Gastrocnemius medialis (tissue), 4 donors: ENCODE measurements around the gene OMG.

Experiments used
- POLR2A ChIP-seq, 2 donors: fragments of 450-650 bp; IDR thresholded peaks; one replicate each; pipeline ENCODE4 v1.6.1; 2017; ENCODE audit warnings: antibody characterized with exemption in 2 of 2, mild to moderate bottlenecking in 2 of 2, moderate library complexity in 2 of 2
- TF ChIP-seq, protein P1 (sequence below), 5 experiments: fragments of 450-650 bp in 3 of 5; fragments of 200-600 bp in 2 of 5; sonication (generic) in 2 of 5; IDR thresholded peaks in 4 of 5; conservative IDR thresholded peaks in 1 of 5; 1 replicate in 4 of 5; 2 replicates in 1 of 5; pipeline ENCODE4 v1.5.1; 2016 to 2019; ENCODE audit warnings: antibody characterized with exemption in 5 of 5, mild to moderate bottlenecking in 3 of 5, moderate library complexity in 3 of 5

DNA sequence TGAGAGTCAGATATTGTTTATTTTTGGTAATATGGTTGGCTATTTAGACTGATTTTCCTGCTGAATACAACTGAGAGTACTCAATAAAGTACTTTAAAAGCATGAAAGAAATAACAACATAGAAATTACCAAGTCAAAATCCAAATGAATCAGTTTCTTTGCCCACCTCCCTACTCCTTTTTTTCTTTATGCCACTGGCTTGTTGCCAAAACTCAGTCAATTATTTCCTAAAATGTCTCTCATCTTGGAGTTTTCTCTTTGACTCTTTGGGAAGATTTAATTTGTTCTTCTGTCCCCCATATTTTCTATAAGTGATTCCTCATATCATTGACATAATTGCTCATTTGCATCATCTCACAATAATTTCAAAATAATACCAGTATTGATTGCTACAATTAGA, 2.6 kb upstream of the OMG start:
- TF ChIP-seq, protein P1, sequence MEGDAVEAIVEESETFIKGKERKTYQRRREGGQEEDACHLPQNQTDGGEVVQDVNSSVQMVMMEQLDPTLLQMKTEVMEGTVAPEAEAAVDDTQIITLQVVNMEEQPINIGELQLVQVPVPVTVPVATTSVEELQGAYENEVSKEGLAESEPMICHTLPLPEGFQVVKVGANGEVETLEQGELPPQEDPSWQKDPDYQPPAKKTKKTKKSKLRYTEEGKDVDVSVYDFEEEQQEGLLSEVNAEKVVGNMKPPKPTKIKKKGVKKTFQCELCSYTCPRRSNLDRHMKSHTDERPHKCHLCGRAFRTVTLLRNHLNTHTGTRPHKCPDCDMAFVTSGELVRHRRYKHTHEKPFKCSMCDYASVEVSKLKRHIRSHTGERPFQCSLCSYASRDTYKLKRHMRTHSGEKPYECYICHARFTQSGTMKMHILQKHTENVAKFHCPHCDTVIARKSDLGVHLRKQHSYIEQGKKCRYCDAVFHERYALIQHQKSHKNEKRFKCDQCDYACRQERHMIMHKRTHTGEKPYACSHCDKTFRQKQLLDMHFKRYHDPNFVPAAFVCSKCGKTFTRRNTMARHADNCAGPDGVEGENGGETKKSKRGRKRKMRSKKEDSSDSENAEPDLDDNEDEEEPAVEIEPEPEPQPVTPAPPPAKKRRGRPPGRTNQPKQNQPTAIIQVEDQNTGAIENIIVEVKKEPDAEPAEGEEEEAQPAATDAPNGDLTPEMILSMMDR (IDR thresholded peaks at IDR 0.05 in 4 of 5, conservative IDR thresholded peaks at IDR 0.05 in 1 of 5), result no peak
- no peak for TF ChIP-seq POLR2A (IDR thresholded peaks at IDR 0.05)
